ENCODE measurements around the gene GSE1. TPM values are rescaled to one million over a fixed set of nuclear protein-coding genes. Genes with fewer than 3 reads are reported as not detected.

The GSE1 gene
- total and polyA plus RNA-seq, 2 of the 13 experiments (the other 11 are each of a cell fraction or from before 2014, with no cell fraction given), result 16.1 to 31.2 TPM

GRCh38 chr16:85648805-85649204 lies 35.7 kb downstream of the GSE1 start:
- in situ Hi-C loops (cut with HindIII; ENCODE audit: extremely low pct_ligation_motif_present, low pct_unique_long_range_greater_than_20kb) (no loop called here), intact Hi-C loops (cut with micrococcal nuclease; ENCODE audit: unreplicated experiment) (no loop called here)
- Histone ChIP-seq H3K4me2 (ENCODE audit: low read depth, low read length) (no peak overlapping the region), H3K27ac (ENCODE audit: extremely low read length, insufficient read depth, low read length) (no peak overlapping the region), H3K9me3 (ENCODE audit: low read length) (no peaks in the 10 kb centered on the region), H3K27me3 (ENCODE audit: control insufficient read depth in 1 of 2, insufficient read depth in 2 of 2, low read length in 2 of 2) (no peaks in the 10 kb centered on the region), H2AFZ (ENCODE audit: low read length) (no peak overlapping the region), H3K36me3 (replicated peaks in 1 of 2; ENCODE audit: control insufficient read depth in 1 of 2, insufficient read depth in 2 of 2, low read length in 2 of 2) (peaks cover 29 to 35% of the 10 kb centered on the region in 2 experiments), H3K9ac (ENCODE audit: insufficient read depth, low read depth, low read length) (no peak overlapping the region), H3K79me2 (ENCODE audit: insufficient read depth, low read length) (peaks cover 20% of the 10 kb centered on the region), H3K4me3 (replicated peaks in 1 of 3; ENCODE audit: insufficient read depth in 1 of 3, low read depth in 2 of 3, low read length in 3 of 3) (no peak overlapping the region), H3K4me1 (ENCODE audit: insufficient read depth, low read length) (peaks cover 43% of the 10 kb centered on the region), H4K20me1 (ENCODE audit: insufficient read depth, low read length) (peaks cover 80% of the 10 kb centered on the region)
- no peak for DNase-seq (ENCODE audit: low spot score)
- TF ChIP-seq ZSCAN5A (CRISPR knock-in tag; IDR thresholded peaks at IDR 0.05; ENCODE audit: borderline replicate concordance), result no peak
- no peak for TF ChIP-seq DMAP1 (CRISPR knock-in tag; IDR thresholded peaks at IDR 0.05)
- TF ChIP-seq CCAR2 (optimal IDR thresholded peaks at IDR 0.05; ENCODE audit: low read depth, low read length), result no peak
- no peak for TF ChIP-seq MEF2D (CRISPR knock-in tag; IDR thresholded peaks at IDR 0.05)
- no peak for FAIRE-seq
- WGBS (ENCODE audit: low lambda C conversion rate), result 94% methylated on average over 12 of the region's 14 CpGs
- ChIA-PET CTCF (ENCODE audit: low intra/inter-chr PET ratio, low total read pairs) (no interaction called here), POLR2A (no interaction called here)
- no peak for ATAC-seq
- BruUV-seq (replicated peaks), result no TSS peak

- no peak for ATAC-seq
- Histone ChIP-seq H3K4me3 (replicated peaks in 1 of 3; ENCODE audit: insufficient read depth in 1 of 3, low read depth in 2 of 3, low read length in 3 of 3) (no peak overlapping the region), H3K9me3 (ENCODE audit: low read length) (no peaks in the 10 kb centered on the region), H3K4me1 (ENCODE audit: insufficient read depth, low read length) (peaks cover 36% of the 10 kb centered on the region), H3K27ac (ENCODE audit: extremely low read length, insufficient read depth, low read length) (no peak overlapping the region), H3K79me2 (ENCODE audit: insufficient read depth, low read length) (peaks cover 16% of the 10 kb centered on the region), H4K20me1 (ENCODE audit: insufficient read depth, low read length) (peaks cover 76% of the 10 kb centered on the region), H2AFZ (ENCODE audit: low read length) (no peak overlapping the region), H3K9ac (ENCODE audit: insufficient read depth, low read depth, low read length) (no peak overlapping the region), H3K27me3 (ENCODE audit: control insufficient read depth in 1 of 2, insufficient read depth in 2 of 2, low read length in 2 of 2) (no peaks in the 10 kb centered on the region), H3K4me2 (ENCODE audit: low read depth, low read length) (no peak overlapping the region), H3K36me3 (replicated peaks in 1 of 2; ENCODE audit: control insufficient read depth in 1 of 2, insufficient read depth in 2 of 2, low read length in 2 of 2) (peaks cover 35 to 41% of the 10 kb centered on the region in 2 experiments)
- WGBS (ENCODE audit: low lambda C conversion rate), result 96% methylated on average over 6 of the region's 16 CpGs
- in situ Hi-C loops (cut with HindIII; ENCODE audit: extremely low pct_ligation_motif_present, low pct_unique_long_range_greater_than_20kb), result no loop called here
- BruUV-seq (replicated peaks), result no TSS peak
- DNase-seq (ENCODE audit: low spot score), result no peak
- no peak for FAIRE-seq
- ChIA-PET POLR2A (no interaction called here), CTCF (ENCODE audit: low intra/inter-chr PET ratio, low total read pairs) (no interaction called here)
- intact Hi-C loops (cut with micrococcal nuclease; ENCODE audit: unreplicated experiment), result no loop called here
- TF ChIP-seq MED1 (CRISPR knock-in tag; IDR thresholded peaks at IDR 0.05) (no peak), KDM2A (CRISPR knock-in tag; IDR thresholded peaks at IDR 0.05; ENCODE audit: borderline replicate concordance, low read depth) (no peak), TBX3 (IDR thresholded peaks at IDR 0.05; ENCODE audit: borderline replicate concordance) (no peak), ZNF251 (CRISPR knock-in tag; IDR thresholded peaks at IDR 0.05) (no peak), ZNF572 (CRISPR knock-in tag; IDR thresholded peaks at IDR 0.05) (no peak), ZNF543 (CRISPR knock-in tag; IDR thresholded peaks at IDR 0.05) (no peak), ZNF143 (CRISPR knock-in tag; IDR thresholded peaks at IDR 0.05) (no peak), ZNF563 (CRISPR knock-in tag; IDR thresholded peaks at IDR 0.05) (no peak), CHCHD3 (CRISPR knock-in tag; IDR thresholded peaks at IDR 0.05) (no peak), U2AF1 (optimal IDR thresholded peaks at IDR 0.05; ENCODE audit: low read depth, low read length) (no peak), ATM (IDR thresholded peaks at IDR 0.05; ENCODE audit: borderline replicate concordance) (no peak), ZMAT3 (CRISPR knock-in tag; conservative IDR thresholded peaks at IDR 0.05) (no peak), SCMH1 (CRISPR knock-in tag; IDR thresholded peaks at IDR 0.05; ENCODE audit: borderline replicate concordance) (no peak), DNMT1 (CRISPR knock-in tag; IDR thresholded peaks at IDR 0.05) (no peak)
Measured at GRCh38 chr16:85649411-85650134, 36.5 kb downstream of the GSE1 start.
